Fibroblast of lung (primary cell): Measurements from ENCODE around the gene ZNF775.

Experiments
- CTCF ChIP-seq, 2 donors: IDR thresholded peaks in 1 of 2; conservative IDR thresholded peaks in 1 of 2; 1 replicate in 1 of 2; 2 replicates in 1 of 2; pipeline ENCODE4 v1.5.1; 2011 to 2012; ENCODE audit warnings: low read length in 2 of 2, control low read depth in 1 of 2, inconsistent platforms in 1 of 2, low read depth in 1 of 2, mild to moderate bottlenecking in 1 of 2
- EZH2 ChIP-seq: IDR thresholded peaks from 2 replicates; pipeline ENCODE4 v1.5.1; 2012; ENCODE audit warnings: low read length, control low read depth, mild to moderate bottlenecking; ENCODE audit errors: missing control alignments

GRCh38 chr7:150377196-150377595 lies 1.9 kb upstream of the ZNF775 start:
- TF ChIP-seq CTCF (conservative IDR thresholded peaks at IDR 0.05 in 1 of 2, IDR thresholded peaks at IDR 0.05 in 1 of 2; ENCODE audit: low read depth in 1 of 2, low read length in 2 of 2), result no peak
- TF ChIP-seq EZH2, result no peak
